T-helper 2 cell treated with Interferon-gamma antibody and Interleukin-4, amounts not matched to agents 100 ng/mL and 5 ng/mL, for 36 hours (primary cell): ENCODE data around the gene CPTP. TPM values are rescaled to one million over a fixed set of nuclear protein-coding genes. Genes with fewer than 3 reads are reported as not detected.

ENCODE experiments used
- intact Hi-C: fragments of 100-400 bp; cut with micrococcal nuclease; formaldehyde crosslinking; loops from one replicate; pipeline ENCODE4 v1.15.1; 2023
- total RNA-seq: library from RNA; stranded (reverse); gene quantifications from 2 replicates; pipeline ENCODE4 v1.2.3, GENCODE V29; 2022

The CPTP gene
- total RNA-seq, 1 donor from 2014 or later, result 20.0 TPM

DNA sequence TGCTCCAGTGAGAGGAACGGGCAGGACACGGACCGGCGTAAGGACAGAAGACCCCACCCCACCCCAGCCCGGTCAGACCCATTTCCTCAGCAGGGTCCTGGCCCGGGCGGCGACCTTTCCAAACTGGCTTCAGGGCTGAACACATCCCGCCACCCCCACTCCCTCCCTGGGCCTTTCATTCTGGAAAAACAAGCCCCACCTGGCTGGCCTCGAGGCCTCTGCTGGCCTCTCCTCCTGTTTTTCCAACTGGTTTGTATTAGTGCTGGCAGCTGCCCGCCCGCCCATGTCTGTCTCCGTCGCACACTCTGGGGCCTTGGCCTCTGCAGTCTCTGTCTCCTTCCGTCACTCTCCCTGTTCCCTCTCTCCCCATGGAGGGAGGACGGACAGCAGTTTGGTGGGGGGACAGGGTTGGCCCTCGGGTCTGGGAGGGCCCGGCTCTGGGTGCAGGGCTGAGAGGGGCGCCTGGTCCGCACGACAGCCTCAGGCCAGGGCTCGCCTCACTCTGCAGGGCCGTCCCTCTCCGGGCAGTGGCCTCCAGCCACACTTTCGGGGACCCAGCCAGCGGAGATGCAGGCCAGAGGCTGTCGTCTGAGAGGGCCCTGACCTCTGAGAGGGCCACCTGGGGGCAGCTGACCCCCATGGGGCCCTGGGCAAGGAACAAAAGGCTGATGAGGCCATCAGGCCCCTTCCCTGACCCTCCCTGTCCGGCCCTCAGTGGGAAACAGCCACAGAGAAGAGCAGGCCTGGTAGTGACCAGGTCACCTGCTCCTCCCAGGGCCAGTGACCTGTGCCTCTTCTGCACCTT is 35.3 kb downstream of the CPTP start:
- intact Hi-C loops, result no loop called here

DNA sequence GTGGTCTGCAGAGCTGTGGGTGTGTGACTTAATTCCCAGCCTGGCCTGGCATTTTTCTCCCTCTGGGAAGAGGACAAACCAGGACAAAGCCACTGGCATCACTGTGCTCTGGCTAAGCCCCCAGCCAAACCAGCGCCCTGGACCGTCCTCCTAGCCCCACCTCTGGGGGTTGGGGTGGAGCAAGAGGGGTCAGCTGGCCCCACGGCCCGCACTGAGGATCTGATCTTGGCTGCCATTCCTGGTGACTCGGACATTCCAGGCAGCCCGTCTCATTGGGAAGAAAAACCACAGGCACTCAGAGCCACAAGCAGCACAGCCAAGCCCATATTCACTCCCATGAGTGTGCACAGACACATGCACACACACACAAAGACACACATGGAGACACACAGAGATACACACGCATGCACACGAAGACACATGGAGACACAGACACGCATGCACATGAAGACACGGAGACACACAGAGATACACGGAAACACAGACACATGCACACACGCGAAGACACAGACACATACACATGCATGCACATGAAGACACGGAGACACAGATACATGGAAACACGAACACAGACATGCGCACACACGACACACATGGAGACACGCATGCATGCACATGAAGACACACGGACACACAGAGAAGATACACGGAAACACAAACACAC is 36.0 kb downstream of the CPTP start:
- intact Hi-C loops, result no loop called here

DNA sequence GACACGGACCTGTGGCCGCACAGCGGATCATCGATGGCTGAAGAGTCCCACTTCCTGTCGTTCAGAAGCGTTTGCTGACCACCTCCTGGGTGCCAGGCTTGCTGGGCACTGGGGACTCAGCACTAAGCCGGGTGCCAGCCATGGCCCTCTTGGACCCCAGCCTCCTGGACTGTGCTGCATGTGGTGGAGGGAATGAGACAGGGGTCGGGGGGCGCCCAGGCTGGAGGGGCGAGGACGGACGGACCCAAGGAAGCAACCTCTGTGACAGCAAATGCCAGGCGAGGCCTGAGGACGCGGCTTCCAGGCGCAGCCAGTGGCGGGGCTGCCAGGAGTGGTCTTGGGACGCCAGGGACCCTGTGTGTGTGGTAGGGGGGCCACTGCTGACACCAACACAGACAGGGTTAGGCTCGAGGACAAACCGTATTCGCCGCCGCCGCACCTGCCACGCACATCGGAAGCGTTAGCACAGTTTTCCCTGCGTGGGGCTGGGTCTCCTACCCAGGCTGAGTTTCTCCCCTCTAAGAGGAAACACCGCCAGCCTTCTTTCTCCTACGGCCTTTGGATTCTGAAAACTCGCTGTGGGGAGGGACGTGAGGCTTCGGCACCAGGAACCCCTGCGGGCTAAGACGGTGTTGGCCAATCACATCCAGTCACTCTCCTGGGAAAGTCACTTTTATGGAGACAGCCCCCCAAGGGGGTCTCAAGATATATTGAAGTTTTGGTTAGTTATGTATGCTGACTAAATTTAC is 36.8 kb downstream of the CPTP start:
- intact Hi-C loops, result no loop called here

DNA sequence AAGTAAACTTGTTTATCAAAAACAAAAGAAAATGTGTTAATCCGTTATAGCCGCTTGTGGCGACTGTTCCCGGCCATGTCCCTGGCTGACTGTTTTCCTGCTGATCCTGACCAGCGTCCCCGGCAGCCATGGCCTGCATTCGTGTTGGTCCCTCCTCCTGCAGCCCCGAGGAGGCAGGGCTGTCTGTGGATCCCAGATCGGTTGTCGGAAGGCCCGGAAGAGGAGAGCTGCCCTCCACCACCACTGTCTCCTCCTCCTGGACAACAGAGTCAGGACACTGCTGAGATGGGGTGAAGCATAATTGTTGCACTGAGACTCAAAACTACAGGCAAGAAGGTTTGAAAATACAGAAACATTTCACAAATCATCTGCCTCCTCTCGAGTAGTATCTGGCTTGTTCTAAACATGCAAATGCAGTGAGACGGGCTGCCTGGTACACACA is 37.4 kb downstream of the CPTP start:
- intact Hi-C loops, result no loop called here

GRCh38 chr1:1364266-1364665 is 39.7 kb downstream of the CPTP start:
- intact Hi-C loops, result no loop called here

DNA sequence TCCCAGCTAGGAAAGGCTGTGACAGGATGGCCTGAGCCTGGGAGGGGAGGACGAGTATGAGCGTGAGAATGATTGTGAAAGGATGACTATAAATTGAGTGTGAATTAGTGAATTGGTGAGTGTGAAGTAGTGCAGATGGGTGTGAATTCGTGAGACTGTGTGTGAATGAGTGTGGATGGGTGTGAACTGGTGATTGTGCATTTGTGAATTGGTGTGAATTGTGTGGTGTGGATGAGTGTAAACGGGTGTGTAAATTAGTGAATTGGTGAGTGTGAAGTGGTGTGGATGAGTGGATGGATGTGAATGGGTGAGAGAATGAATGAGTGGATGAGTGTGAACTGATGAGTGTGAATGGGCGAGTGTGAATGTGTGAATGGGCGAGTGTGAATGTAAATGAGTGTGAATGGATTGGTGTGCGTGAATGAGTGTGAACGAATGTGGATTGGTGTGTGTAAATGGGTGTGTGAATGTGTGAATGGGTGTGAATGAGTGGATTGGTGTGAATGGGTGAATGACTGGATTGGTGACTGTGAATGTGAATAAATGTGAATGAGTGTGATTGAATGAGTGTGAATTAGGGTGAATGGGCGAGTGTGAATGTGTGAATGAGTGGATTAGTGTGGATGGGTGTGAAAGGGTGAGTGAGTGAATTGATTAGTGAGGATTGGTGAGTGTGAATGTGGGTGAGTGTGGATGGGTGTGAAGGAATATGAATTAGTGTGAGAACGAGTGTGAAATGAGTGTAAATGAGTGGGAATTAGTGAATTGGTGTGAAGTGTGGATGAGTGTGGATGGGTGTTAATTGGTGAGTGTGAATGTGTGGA is 41.5 kb downstream of the CPTP start:
- intact Hi-C loops, result no loop called here

DNA sequence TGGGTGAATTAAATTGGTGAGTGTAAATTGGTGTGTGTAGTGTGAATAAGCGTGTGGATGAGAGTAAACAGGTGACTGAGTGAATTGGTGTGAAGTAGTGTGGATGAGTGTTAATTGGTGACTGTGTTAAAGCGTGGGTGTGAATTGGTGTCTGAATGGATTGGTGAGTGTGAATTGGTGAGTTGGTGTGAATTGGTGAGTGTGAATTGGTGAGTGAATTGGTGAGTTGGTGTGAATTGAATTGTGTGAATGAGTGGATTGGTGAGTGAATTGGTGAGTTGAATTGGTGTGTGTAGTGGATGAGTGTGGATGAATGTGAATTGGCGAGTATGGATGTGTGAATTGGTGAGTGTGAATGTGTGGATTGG is 42.1 kb downstream of the CPTP start:
- intact Hi-C loops, result no loop called here

GRCh38 chr1:1367315-1367714 is 42.7 kb downstream of the CPTP start:
- intact Hi-C loops, result no loop called here

- intact Hi-C loops, result loop anchor here (10.0 kb wide), 1 partner anchor 65 kb away; the partner anchor contains the start of genes ACAP3 and PUSL1
These were observed 45.5 kb downstream of the CPTP start for GRCh38 chr1:1370094-1370493.

GRCh38 chr1:1370771-1371300 is 46.2 kb downstream of the CPTP start:
- intact Hi-C loops, result loop anchor here (1.0 to 10.0 kb wide), 2 partner anchors 22 to 66 kb away; partner anchors contain the start of genes ACAP3, DVL1 and PUSL1

DNA sequence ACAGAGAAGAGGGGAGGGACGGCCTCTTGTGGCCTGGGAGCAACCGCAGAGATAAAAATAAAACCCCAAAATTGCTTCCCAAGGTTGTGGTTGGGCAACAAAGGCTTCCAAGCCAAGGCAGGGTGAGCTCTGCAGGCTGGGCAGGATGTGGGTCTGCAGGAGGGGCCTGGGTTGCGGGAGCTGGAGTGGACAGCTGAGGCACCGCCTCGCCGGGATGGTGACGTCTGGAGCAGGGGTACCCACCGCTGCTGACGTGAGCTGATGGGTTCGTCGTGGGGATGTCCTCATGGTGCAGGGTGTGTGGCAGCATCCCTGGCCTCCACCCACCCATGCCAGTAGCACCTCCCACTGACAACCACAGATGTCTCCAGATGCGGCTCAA is 46.8 kb downstream of the CPTP start:
- intact Hi-C loops, result loop anchor here (1.0 to 10.0 kb wide), 2 partner anchors 22 to 67 kb away; partner anchors contain the start of genes ACAP3, DVL1 and PUSL1

GRCh38 chr1:1371746-1372711 is 47.4 kb downstream of the CPTP start:
- intact Hi-C loops, result loop anchor here (1.0 to 10.0 kb wide), 2 partner anchors 23 to 67 kb away; partner anchors contain the start of genes ACAP3, DVL1 and PUSL1

DNA sequence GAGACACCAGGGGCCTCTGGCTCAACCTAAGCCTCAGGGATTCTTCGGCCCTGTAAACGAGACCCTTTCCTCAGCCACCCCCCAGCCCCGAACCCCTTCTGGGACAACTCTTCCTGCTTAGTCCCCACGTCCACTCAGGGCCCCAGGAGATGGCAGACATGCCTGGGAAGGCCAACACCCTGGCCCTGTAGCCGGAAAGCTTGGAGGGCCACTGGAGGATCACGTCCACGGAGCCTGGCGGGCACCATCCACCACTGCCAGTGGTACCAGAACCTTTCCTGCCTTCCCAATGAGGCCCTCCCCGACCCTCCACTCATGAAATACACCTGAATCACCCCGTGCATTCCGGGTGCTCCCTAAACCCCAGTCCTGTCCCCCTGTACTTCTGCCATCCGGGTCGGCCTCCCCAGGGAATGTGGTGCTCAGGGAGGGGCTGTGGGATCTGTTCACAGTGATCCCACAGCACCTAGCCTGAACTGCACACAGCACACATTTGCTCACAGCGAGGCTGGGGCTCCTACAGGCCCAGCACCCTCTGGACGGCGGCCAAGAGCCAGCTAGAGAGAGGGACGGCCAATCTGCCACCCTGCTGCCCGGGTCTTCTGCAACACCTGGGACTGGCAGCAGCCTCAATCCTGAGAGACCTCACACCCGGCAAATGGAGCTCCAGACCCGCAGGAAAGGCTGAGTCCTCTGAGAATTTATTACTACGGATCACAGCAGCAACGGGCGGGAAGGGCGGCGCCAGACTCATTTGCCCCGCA is 48.6 kb downstream of the CPTP start:
- intact Hi-C loops, result loop anchor here (10.0 kb wide), 1 partner anchor 68 kb away; the partner anchor contains the start of genes ACAP3 and PUSL1

DNA sequence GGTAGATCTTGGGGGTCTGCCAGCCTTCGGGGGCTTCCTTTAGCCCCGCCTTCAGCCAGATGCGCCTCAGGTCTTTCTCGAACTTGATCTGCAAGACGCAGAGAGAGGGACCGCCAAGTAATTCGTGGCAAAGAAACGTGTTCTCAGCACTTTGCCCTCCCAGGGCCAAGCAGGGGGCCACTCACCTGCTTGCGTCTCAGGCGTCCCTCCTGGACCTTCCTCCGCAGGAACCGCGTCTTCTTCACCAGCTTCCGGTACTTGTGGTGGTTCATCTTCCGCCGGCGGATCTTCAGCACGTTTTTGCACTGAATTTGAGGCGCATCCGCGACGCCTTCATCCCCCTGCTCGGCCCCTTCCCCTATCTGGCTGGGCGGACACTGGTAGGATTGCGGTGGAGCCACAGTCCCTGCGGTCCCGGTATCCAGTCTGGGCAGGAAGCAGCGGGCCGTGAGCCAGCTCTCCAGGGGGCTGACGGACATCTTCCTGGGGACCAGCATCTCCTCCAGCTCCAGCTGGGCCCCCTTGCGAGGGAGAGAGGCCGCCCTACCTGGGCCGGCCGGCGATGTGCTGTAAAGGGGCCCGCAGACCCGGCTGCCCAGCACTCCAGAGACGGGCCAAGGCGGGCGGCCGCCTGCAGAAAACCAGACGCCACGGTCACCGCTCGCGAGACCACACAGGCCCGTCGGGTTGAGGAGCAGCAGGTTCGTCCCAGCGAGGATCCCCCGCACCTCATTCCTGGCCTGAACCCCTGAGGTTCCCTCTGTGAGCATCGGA is 49.4 kb downstream of the CPTP start:
- intact Hi-C loops, result loop anchor here (2.0 to 10.0 kb wide), 2 partner anchors 33 to 69 kb away; partner anchors contain the start of genes ACAP3, MRPL20 and PUSL1

GRCh38 chr1:1374589-1374928 is 50.0 kb downstream of the CPTP start:
- intact Hi-C loops, result loop anchor here (2.0 to 10.0 kb wide), 2 partner anchors 32 to 70 kb away; partner anchors contain the start of genes ACAP3, MRPL20 and PUSL1

DNA sequence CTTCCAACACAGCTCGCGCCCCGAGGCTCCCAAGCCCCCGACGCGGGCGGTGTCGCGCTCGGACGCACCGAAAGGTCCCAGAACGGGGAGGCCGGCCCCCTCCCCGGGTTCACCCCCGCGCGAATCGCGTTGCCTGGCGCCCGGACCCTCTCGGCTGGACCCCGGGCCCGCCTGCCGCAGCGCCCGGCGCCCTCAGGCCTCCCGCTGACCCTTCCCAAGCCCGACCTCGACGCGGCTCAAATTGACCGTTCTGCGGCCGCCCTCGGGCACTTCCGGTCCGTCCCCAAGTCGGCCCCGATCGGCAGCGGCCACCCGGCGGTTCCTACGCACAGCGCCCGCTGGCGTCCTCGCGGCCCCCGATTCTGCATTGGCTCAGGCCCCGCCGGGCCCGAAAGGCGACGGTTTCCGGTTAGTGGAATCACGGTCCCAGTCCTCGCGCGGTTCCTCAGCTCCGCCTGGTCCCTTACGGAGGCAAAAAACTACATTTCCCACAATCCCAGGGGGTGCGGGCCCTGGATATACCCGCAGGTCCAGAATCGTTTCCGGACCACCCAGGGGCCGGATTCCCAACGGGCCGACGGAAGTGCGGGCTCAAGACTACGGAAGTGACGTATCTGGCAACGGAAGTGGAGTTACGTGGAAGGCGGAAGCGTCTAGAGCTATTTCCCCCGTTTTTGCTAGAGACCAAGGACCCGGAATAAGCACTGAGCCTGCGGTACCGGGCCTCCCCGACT is 50.5 kb downstream of the CPTP start, which contains the start of gene AURKAIP1:
TSS of gene AURKAIP1 (minus strand) at position 279 of the 734 bp plus-strand sequence. CDS start 451 bp downstream, outside the sequence.
- intact Hi-C loops, result loop anchor here (1.0 to 10.0 kb wide), 5 partner anchors 24 to 259 kb away; partner anchors contain the start of genes ACAP3, ATAD3B, C1orf159 and CCNL2
